DOHH2 (cell line): Measurements from ENCODE around the gene PLCG2.

Experiments
- EZH2phosphoT487 ChIP-seq: fragments of 200-600 bp; sonication (generic); IDR thresholded peaks from 2 replicates; pipeline ENCODE4 v1.6.1; 2017; ENCODE audit warnings: borderline replicate concordance, mild to moderate bottlenecking, antibody characterized with exemption, low read length, moderate library complexity, mixed read lengths
- TF ChIP-seq, protein P1 (sequence below): fragments of 200-600 bp; sonication (generic); IDR thresholded peaks from one replicate; pipeline ENCODE4 v1.5.1; 2014; ENCODE audit warnings: antibody characterized with exemption, mild to moderate bottlenecking, low read depth, low read length; ENCODE audit not compliant: poor library complexity, severe bottlenecking

DNA sequence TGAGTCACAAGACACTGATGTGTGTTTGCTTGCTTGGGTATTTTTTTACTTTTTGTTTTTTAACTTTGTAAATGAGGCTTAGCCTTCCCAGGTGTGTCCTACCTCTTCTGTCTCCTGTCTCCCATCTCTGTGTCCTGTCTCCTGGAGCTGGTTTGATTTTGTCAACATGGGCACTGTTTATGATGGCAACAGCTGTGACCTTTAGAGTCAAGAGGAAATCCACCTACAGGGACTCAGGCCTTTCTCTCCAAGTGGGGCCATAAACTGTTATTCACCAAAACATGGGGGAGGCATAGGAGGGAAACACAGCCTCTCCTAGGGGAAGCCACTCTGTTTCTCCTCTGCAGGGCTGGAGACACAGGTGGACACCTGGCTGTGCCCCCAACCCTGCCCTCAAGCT is 13.1 kb upstream of the PLCG2 start:
- TF ChIP-seq, protein P1, sequence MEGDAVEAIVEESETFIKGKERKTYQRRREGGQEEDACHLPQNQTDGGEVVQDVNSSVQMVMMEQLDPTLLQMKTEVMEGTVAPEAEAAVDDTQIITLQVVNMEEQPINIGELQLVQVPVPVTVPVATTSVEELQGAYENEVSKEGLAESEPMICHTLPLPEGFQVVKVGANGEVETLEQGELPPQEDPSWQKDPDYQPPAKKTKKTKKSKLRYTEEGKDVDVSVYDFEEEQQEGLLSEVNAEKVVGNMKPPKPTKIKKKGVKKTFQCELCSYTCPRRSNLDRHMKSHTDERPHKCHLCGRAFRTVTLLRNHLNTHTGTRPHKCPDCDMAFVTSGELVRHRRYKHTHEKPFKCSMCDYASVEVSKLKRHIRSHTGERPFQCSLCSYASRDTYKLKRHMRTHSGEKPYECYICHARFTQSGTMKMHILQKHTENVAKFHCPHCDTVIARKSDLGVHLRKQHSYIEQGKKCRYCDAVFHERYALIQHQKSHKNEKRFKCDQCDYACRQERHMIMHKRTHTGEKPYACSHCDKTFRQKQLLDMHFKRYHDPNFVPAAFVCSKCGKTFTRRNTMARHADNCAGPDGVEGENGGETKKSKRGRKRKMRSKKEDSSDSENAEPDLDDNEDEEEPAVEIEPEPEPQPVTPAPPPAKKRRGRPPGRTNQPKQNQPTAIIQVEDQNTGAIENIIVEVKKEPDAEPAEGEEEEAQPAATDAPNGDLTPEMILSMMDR: no peak
- TF ChIP-seq EZH2phosphoT487: no peak
